Nephron (organoid): ENCODE measurements around the gene STK4.

Source experiments
- H3K27ac Mint-ChIP-seq, 3 experiments: 2 replicates each; pipeline ENCODE4 v1.8.0; 2020; ENCODE audit warnings: mixed read lengths in 3 of 3, mild to moderate bottlenecking in 2 of 3, moderate library complexity in 1 of 3
- H3K27me3 Mint-ChIP-seq: 2 replicates; pipeline ENCODE4 v1.8.0; 2021; ENCODE audit warnings: low read depth, mild to moderate bottlenecking, moderate library complexity, mixed read lengths
- H3K36me3 Mint-ChIP-seq: 2 replicates; pipeline ENCODE4 v1.8.0; 2020; ENCODE audit warnings: low read depth, mixed read lengths
- H3K4me1 Mint-ChIP-seq: 2 replicates; pipeline ENCODE4 v1.8.0; 2020; ENCODE audit warnings: mixed read lengths
- H3K4me3 Mint-ChIP-seq, 3 experiments: 2 replicates each; pipeline ENCODE4 v1.8.0; 2020; ENCODE audit warnings: mild to moderate bottlenecking in 3 of 3, mixed read lengths in 3 of 3, moderate library complexity in 2 of 3
- H3K9me3 Mint-ChIP-seq: 2 replicates; pipeline ENCODE4 v1.8.0; 2020; ENCODE audit warnings: mixed read lengths
- CTCF ChIP-seq, 3 experiments: fragments of 200-600 bp; sonication (generic); IDR thresholded peaks; one replicate each; pipeline ENCODE4 v1.5.0; 2021; ENCODE audit warnings: antibody characterized with exemption in 3 of 3; ENCODE audit not compliant: unreplicated experiment in 3 of 3

STK4 gene

GRCh38 chr20:45037050-45037449, 70.7 kb downstream of the STK4 start:
- H3K27me3 Mint-ChIP-seq, result no peaks in the 10 kb centered on the region
- H3K36me3 Mint-ChIP-seq, result peaks cover 20% of the 10 kb centered on the region
- H3K9me3 Mint-ChIP-seq, result no peaks in the 10 kb centered on the region
- peaks cover 5% of the 10 kb centered on the region for H3K4me1 Mint-ChIP-seq
- no peak overlapping the region for H3K4me3 Mint-ChIP-seq
- no peak for TF ChIP-seq CTCF (IDR thresholded peaks at IDR 0.05; ENCODE audit: unreplicated experiment in 3 of 3)
- H3K27ac Mint-ChIP-seq, result no peak overlapping the region

- TF ChIP-seq CTCF (IDR thresholded peaks at IDR 0.05; ENCODE audit: unreplicated experiment in 3 of 3), result no peak
- Mint-ChIP-seq H3K4me3 (no peak overlapping the region), H3K4me1 (peaks cover 5% of the 10 kb centered on the region), H3K27ac (no peak overlapping the region), H3K9me3 (no peaks in the 10 kb centered on the region), H3K27me3 (no peaks in the 10 kb centered on the region), H3K36me3 (peaks cover 16% of the 10 kb centered on the region)
Measured at GRCh38 chr20:45037635-45038034, 71.3 kb downstream of the STK4 start.

DNA sequence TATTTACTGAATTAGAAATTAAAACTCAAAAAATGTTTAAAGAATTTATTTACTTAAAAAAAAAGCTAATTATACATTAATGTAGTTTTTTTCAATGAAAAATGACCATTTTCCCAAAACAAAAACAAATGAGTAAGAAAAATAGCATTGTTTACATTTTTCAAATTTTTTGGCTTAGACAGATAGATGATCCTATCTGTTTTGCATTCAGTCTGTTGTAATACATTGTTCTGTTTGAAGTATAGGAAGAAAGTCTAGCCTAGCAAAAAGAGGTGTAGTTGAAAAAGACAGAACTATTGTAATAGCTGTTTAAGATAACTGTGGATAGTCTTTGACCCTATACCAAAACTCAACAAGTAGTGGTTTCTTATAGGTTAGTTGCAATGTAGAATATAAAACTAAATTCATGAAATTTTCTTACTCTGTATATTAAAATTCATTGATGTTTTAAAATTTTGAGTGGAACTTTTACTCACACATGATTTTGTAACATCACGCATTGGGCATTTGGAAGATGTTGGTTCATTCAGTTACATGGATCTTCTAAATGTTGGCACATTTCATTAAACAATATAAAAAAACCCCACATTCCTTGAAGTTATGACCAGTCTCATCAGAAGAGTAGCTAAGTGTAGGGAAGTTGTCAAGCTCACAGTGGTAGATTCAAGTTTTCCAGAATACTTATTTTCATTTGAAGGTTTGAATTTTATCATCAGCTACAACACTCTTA, 72.6 kb downstream of the STK4 start:
- Mint-ChIP-seq H3K27ac (no peak overlapping the region), H3K36me3 (peaks cover 14% of the 10 kb centered on the region), H3K9me3 (no peaks in the 10 kb centered on the region), H3K4me3 (no peak overlapping the region), H3K27me3 (no peaks in the 10 kb centered on the region), H3K4me1 (peaks cover 8% of the 10 kb centered on the region)
- no peak for TF ChIP-seq CTCF (IDR thresholded peaks at IDR 0.05; ENCODE audit: unreplicated experiment in 3 of 3)

- Mint-ChIP-seq H3K36me3 (peaks cover 14% of the 10 kb centered on the region), H3K4me3 (no peak overlapping the region), H3K4me1 (peaks cover 11% of the 10 kb centered on the region), H3K27ac (no peak overlapping the region), H3K9me3 (no peaks in the 10 kb centered on the region), H3K27me3 (no peaks in the 10 kb centered on the region)
- TF ChIP-seq CTCF (IDR thresholded peaks at IDR 0.05; ENCODE audit: unreplicated experiment in 3 of 3), result no peak
Measured at GRCh38 chr20:45039475-45039820, 73.1 kb downstream of the STK4 start.

- Mint-ChIP-seq H3K4me1 (peaks cover 11% of the 10 kb centered on the region), H3K9me3 (no peaks in the 10 kb centered on the region), H3K27ac (peak overlapping the region in 2 of 3 experiments; percentile 2 to 34), H3K36me3 (peaks cover 14% of the 10 kb centered on the region), H3K27me3 (no peaks in the 10 kb centered on the region), H3K4me3 (no peak overlapping the region)
- no peak for TF ChIP-seq CTCF (IDR thresholded peaks at IDR 0.05; ENCODE audit: unreplicated experiment in 3 of 3)
Measured at GRCh38 chr20:45041464-45042337, 75.4 kb downstream of the STK4 start.
